GM04503 (cell line): ENCODE data around the gene PPFIBP1.
"Not testable (repeated sequence)": the region's sequence is repeated elsewhere in the genome, so short reads cannot be mapped to it uniquely, and the experiment has no call there.

Experiments
- DNase-seq: peaks from one replicate; pipeline ENCODE4 v3.0.0-alpha.2; 2012; ENCODE audit warnings: low read depth

PPFIBP1 gene

GRCh38 chr12:27709932-27710591 lies 186.1 kb downstream of the PPFIBP1 start:
- DNase-seq = no peak

DNA sequence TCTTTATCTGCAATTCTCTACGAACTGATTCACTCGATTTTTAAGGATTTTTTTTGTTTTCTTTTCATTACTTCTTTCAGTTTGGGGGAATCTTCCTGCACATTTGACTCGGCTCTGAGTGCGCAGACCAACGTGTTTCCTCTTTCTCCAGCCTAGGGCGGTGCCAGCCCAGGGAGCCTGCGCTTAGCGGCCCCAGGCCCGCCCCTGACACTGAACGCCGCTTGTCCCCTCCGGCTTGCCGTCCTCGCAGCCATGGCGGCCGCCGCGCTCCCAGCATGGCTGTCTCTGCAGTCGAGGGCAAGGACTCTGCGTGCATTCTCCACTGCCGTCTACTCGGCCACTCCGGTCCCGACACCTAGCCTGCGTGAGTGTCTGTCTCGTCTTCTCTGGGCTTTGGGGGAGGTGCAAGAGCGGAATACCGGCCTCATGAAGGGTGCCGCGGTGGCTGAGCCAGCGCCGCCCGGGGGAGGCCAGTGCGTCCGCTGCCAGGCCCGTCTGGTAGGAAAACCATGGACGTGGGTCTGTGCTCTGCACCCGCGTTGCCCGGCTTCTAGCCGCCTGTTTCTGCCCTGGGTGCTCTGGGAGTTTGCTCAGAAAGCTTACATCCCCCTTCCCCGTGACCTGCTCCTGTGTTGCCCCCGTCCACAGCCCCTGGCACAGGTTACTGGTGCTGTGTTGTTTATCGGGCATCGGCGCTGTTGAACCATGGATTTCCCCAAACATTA lies 186.7 kb downstream of the PPFIBP1 start, which contains the start of gene MRPS35:
Gene MRPS35, plus strand, starts transcription at position 241 of the 725 bp plus-strand sequence. Its CDS starts 12 bp downstream, at position 253.
- DNase-seq = peak; percentile 65

GRCh38 chr12:27711317-27711682 lies 187.3 kb downstream of the PPFIBP1 start:
- peak; percentile 4 for DNase-seq

DNA sequence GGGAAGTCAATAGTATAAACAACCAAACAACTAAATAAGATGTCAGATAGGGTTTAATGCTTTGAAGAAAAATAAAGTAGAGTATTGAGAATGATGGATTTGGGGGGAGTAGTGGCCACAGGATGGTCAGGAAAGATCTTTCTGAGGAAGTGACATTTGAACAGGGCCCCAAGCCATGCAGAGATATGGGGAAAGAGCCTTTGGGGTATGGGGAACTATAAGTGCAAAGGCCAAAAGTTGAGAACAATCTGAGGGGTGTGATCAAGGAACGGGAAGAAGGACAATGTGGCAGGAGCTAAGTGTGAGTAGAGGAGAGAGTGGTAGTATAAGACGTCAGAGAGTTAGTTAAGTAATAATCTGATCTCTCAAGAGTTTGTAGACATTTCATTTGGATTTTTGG lies 188.0 kb downstream of the PPFIBP1 start:
- no peak for DNase-seq

GRCh38 chr12:27723212-27723611 lies 199.2 kb downstream of the PPFIBP1 start:
- DNase-seq = no peak

DNA sequence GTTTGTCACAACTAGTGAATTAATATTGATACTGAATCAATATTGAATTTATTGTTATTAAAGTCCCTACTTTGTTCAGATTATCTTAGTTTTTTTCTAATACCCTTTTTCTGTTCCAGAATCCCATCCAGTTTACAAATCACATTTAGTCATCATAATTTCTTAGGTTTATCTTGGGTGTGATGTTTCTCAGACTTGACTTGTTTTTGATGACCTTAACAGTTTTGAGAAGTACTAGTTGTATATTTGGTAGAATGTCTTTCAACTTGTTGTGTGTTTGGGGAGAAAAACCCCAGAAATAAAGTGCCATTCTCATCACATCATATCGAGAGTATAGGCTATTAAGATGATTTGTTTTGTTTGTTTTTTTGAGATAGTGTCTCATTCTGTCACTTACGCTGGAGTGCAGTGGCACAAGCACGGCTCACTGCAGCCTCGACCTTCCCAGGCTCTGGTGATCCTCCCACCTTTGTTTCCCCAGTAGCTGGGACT lies 206.1 kb downstream of the PPFIBP1 start:
- DNase-seq = no peak

- no peak for DNase-seq
Measured at GRCh38 chr12:27732281-27732680, 208.3 kb downstream of the PPFIBP1 start.

DNA sequence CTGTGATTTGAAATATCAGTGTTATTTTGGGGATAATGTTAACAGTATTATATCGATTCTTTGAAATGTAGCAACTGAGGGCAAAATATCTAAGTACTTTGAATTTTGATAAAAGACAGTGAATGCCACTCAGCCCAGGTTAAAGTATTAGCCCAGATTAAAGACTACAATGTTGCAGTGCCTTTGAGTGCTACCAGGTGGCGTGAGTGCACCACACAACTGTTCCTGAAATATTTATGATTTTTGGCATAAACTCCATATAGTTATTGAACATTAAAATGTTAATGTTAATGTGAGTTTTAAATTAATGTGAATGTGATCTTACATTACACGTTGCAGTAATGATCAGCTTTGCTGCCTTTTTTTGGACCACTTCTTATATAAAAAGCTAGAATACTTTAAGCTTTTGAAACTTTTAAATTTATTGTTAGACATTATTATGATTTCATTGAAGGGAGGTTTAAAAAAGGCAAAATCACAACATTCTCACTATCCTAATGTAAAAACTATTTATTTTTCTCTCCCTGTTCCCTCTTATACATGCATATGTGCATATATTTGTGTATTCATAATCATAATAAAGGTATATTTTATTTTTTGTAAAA lies 209.1 kb downstream of the PPFIBP1 start:
- no peak for DNase-seq

GRCh38 chr12:27733791-27734190 lies 209.8 kb downstream of the PPFIBP1 start:
- DNase-seq = no peak

GRCh38 chr12:27734321-27734720 lies 210.3 kb downstream of the PPFIBP1 start:
- DNase-seq = not testable (repeated sequence)

DNA sequence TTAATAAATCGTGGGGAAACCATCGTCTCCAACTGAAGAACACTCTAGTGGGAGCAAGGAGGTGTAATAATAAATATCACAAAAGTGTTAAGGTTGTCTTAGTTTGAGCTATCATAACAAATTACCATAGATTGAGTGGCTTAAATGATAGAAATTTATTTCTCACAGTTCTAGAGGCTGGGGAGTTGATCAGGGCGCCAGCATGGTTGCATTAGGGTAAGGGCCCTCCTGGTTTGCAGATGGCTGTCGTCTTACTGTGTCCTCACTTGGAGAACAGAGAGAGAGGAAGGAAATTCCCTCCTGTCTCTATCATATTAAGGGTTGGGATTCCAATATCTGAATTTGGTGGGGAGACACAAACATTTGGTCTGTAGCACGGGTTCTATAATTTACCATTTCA lies 219.6 kb downstream of the PPFIBP1 start:
- no peak for DNase-seq
